ENCODE measurements around the gene SLC16A1.

SLC16A1 gene

GRCh38 chr1:112955773-112956543 is at the start of gene SLC16A1:
Gene SLC16A1, minus strand, starts transcription at chr1:112956196. Its CDS starts 26,888 bp downstream, at chr1:112929308.
- Histone ChIP-seq H3K79me2 (ENCODE audit: low read length) (peaks cover 98% of the 10 kb centered on the region), H3K4me3 (ENCODE audit: low read length) (peak within 1 kb of the TSS; percentile 98), H3K9ac (ENCODE audit: low read length) (peak within 1 kb of the TSS; percentile 94), H3K4me2 (ENCODE audit: low read length) (peak within 1 kb of the TSS; percentile 92), H3K4me1 (ENCODE audit: low read length) (peaks cover 46% of the 10 kb centered on the region), H3K27ac (ENCODE audit: low read length) (peak within 1 kb of the TSS; percentile 86), H3K36me3 (replicated peaks; ENCODE audit: low read depth, low read length) (peaks cover 29% of the 10 kb centered on the region), H4K20me1 (ENCODE audit: insufficient read depth, low read length) (peaks cover 53% of the 10 kb centered on the region), H3K9me3 (ENCODE audit: insufficient read depth, low read length) (no peaks in the 10 kb centered on the region), H2AFZ (ENCODE audit: low read depth, low read length) (no peak within 1 kb of the TSS), H3K27me3 (ENCODE audit: low read depth, low read length) (no peaks in the 10 kb centered on the region)
- TF ChIP-seq CTCF (IDR thresholded peaks at IDR 0.05; ENCODE audit: low read depth, low read length) (no peak; the same call in 1 of the 2 replicates), EZH2phosphoT487 (IDR thresholded peaks at IDR 0.05; ENCODE audit: low read depth) (no peak)

GRCh38 chr1:113003751-113004690 is 48.0 kb upstream of the SLC16A1 start:
- H3K4me2 ChIP-seq (ENCODE audit: low read length), result no peak overlapping the region
- no peak overlapping the region for H3K27ac ChIP-seq (ENCODE audit: low read length)
- H3K79me2 ChIP-seq (ENCODE audit: low read length), result no peaks in the 10 kb centered on the region
- no peaks in the 10 kb centered on the region for H3K27me3 ChIP-seq (ENCODE audit: low read depth, low read length)
- no peaks in the 10 kb centered on the region for H4K20me1 ChIP-seq (ENCODE audit: insufficient read depth, low read length)
- H3K9me3 ChIP-seq (ENCODE audit: insufficient read depth, low read length), result no peaks in the 10 kb centered on the region
- TF ChIP-seq CTCF (IDR thresholded peaks at IDR 0.05; ENCODE audit: low read depth, low read length), result no peak
- no peaks in the 10 kb centered on the region for H3K4me1 ChIP-seq (ENCODE audit: low read length)
- H3K4me3 ChIP-seq (ENCODE audit: low read length), result no peak overlapping the region
- H2AFZ ChIP-seq (ENCODE audit: low read depth, low read length), result no peak overlapping the region
- no peak overlapping the region for H3K9ac ChIP-seq (ENCODE audit: low read length)
- peaks cover 4% of the 10 kb centered on the region for H3K36me3 ChIP-seq (replicated peaks; ENCODE audit: low read depth, low read length)

- no peak overlapping the region for H3K27ac ChIP-seq (ENCODE audit: low read length)
- H3K4me2 ChIP-seq (ENCODE audit: low read length), result no peak overlapping the region
- H3K9me3 ChIP-seq (ENCODE audit: insufficient read depth, low read length), result no peaks in the 10 kb centered on the region
- no peak overlapping the region for H3K9ac ChIP-seq (ENCODE audit: low read length)
- H3K79me2 ChIP-seq (ENCODE audit: low read length), result no peaks in the 10 kb centered on the region
- H2AFZ ChIP-seq (ENCODE audit: low read depth, low read length), result no peak overlapping the region
- TF ChIP-seq CTCF (IDR thresholded peaks at IDR 0.05; ENCODE audit: low read depth, low read length), result no peak
- no peak for TF ChIP-seq EZH2phosphoT487 (IDR thresholded peaks at IDR 0.05; ENCODE audit: low read depth)
- H3K4me1 ChIP-seq (ENCODE audit: low read length), result no peaks in the 10 kb centered on the region
- H4K20me1 ChIP-seq (ENCODE audit: insufficient read depth, low read length), result no peaks in the 10 kb centered on the region
- H3K36me3 ChIP-seq (replicated peaks; ENCODE audit: low read depth, low read length), result no peaks in the 10 kb centered on the region
- H3K4me3 ChIP-seq (ENCODE audit: low read length), result no peak overlapping the region
- no peaks in the 10 kb centered on the region for H3K27me3 ChIP-seq (ENCODE audit: low read depth, low read length)
Measured at GRCh38 chr1:113002297-113002696, 46.3 kb upstream of the SLC16A1 start.
